Measurements from ENCODE around the gene TWNK. TPM values are rescaled to one million over a fixed set of nuclear protein-coding genes. Genes with fewer than 3 reads are reported as not detected.
A peak's percentile ranks its signal among the peaks of the same experiment; 100 is the strongest.

The TWNK gene
- 41.1 and 42.3 TPM in 2 replicates for total RNA-seq

DNA sequence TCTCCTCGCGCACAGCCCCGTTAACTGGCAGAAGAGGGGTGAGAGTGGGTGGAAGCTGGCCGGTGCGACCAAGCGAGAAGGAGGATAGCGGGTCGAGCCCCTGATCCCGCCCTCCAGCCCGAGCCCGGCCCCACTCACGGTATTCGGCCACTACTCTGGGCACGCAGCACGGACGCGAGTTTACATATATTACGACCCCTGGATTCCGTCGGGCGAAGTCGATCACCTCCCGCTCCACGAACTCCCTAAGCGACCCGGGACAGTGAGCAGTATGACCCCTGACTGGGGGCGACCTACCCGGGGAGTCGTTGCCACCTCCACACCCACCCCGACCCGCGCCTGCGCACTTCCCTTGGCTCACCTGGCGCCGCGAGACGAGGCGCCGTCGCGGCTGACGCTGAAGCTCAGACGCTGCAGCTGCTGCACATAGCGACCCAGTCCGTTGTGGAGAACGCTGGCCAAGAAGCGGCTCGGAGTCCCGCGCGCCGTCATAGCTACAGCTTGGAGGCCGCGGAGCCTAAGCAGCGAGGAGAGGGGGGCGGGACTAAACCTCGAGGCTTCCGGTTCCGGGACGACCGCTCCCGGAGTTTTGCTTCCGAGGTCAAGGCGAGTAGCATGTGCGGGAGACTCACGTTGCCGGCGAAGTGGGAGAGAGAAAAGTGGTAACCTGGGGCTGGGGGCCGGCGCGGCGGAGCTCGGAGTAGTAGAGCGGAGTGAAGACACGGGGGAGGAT lies at the start of gene TWNK, which contains the start of gene MRPL43:
TWNK (plus strand) TSS at position 592 of the 733 bp plus-strand sequence. CDS start 668 bp downstream, outside the sequence.
MRPL43 (minus strand) TSS at position 546 of the 733 bp plus-strand sequence; CDS start at position 492, 54 bp downstream.
- Mint-ChIP-seq H3K36me3 (ENCODE audit: low read depth) (peaks cover 40% of the 10 kb centered on the region), H3K4me3 (peak within 1 kb of the TSS; percentile 98), H3K27me3 (ENCODE audit: insufficient read depth) (no peaks in the 10 kb centered on the region), H3K27ac (peak within 1 kb of the TSS; percentile 85), H3K9me3 (no peaks in the 10 kb centered on the region), H3K4me1 (ENCODE audit: low read depth) (peaks cover 24% of the 10 kb centered on the region)
- intact Hi-C loops (cut with micrococcal nuclease), result loop anchor here (1.0 kb wide), 5 partner anchors 10 to 451 kb away; partner anchors contain the start of genes PDZD7, SEMA4G and SFXN3
- peak; percentile 80 for DNase-seq (ENCODE audit: low spot score)

DNA sequence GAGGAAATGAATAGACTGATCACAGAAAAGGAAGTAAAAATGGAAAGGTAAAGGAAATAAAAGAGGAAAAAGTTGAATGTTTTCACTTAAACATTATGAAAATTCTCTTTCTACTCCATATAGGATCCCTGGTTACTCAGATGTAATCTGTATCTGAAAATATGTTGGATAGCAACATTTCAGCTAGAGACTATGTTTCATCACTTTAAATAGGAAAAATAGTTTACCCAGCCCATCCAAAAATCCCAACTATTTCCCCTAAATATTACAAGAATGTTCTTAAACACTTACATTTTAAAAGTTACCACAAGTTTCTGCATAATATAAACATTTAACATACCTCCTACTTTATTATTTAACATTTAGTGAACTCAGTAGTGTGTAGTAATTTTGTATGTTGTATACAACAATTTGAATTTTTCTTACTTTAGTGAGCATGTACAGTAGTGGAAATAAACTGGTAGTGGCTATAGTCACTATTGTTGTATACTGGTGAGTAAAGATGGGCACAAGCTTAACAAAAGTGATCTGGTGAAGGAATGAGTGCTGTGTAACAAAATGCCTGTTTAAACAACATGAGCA lies 47.5 kb upstream of the TWNK start:
- Mint-ChIP-seq H3K9me3 (no peaks in the 10 kb centered on the region), H3K27me3 (ENCODE audit: insufficient read depth) (no peaks in the 10 kb centered on the region), H3K4me1 (ENCODE audit: low read depth) (peaks cover 12% of the 10 kb centered on the region), H3K4me3 (no peak overlapping the region), H3K27ac (no peak overlapping the region), H3K36me3 (ENCODE audit: low read depth) (peaks cover 31% of the 10 kb centered on the region)
- intact Hi-C loops (cut with micrococcal nuclease), result no loop called here
- no peak for DNase-seq (ENCODE audit: low spot score)

- no peaks in the 10 kb centered on the region for H3K27me3 Mint-ChIP-seq (ENCODE audit: insufficient read depth)
- peaks cover 12% of the 10 kb centered on the region for H3K4me1 Mint-ChIP-seq (ENCODE audit: low read depth)
- H3K4me3 Mint-ChIP-seq, result no peak overlapping the region
- H3K36me3 Mint-ChIP-seq (ENCODE audit: low read depth), result peaks cover 39% of the 10 kb centered on the region
- no peaks in the 10 kb centered on the region for H3K9me3 Mint-ChIP-seq
- no peak for DNase-seq (ENCODE audit: low spot score)
- intact Hi-C loops (cut with micrococcal nuclease), result no loop called here
- no peak overlapping the region for H3K27ac Mint-ChIP-seq
Measured at GRCh38 chr10:100942229-100942628, 45.1 kb upstream of the TWNK start.

- intact Hi-C loops (cut with micrococcal nuclease), result no loop called here
- Mint-ChIP-seq H3K36me3 (ENCODE audit: low read depth) (peaks cover 33% of the 10 kb centered on the region), H3K9me3 (no peaks in the 10 kb centered on the region), H3K4me1 (ENCODE audit: low read depth) (peaks cover 12% of the 10 kb centered on the region), H3K4me3 (no peak overlapping the region), H3K27me3 (ENCODE audit: insufficient read depth) (no peaks in the 10 kb centered on the region), H3K27ac (peak overlapping the region; percentile 29)
- DNase-seq (ENCODE audit: low spot score), result no peak
Measured at GRCh38 chr10:100943508-100943907, 43.8 kb upstream of the TWNK start.

DNA sequence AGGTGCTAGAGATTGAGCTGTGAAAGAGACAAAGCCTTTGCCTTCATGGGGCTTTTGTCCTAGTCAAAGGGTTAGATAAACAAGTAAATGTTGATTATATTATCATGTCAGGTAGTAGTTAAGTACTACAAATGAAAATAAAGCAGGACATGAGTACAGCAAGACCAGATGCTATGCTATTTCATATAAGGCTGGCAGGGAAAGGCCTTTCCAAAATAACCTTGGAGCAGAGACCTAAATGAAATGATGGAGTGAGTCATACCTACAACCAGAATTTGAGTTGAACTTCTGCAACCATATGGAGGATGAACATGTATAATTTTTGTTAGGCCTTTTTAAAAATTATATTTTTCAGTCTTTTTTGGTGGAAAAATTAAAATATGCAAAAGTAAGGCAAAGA lies 41.6 kb upstream of the TWNK start:
- no peaks in the 10 kb centered on the region for H3K27me3 Mint-ChIP-seq (ENCODE audit: insufficient read depth)
- no peaks in the 10 kb centered on the region for H3K9me3 Mint-ChIP-seq
- peaks cover 12% of the 10 kb centered on the region for H3K4me1 Mint-ChIP-seq (ENCODE audit: low read depth)
- no peak overlapping the region for H3K4me3 Mint-ChIP-seq
- intact Hi-C loops (cut with micrococcal nuclease), result no loop called here
- no peak overlapping the region for H3K27ac Mint-ChIP-seq
- no peak for DNase-seq (ENCODE audit: low spot score)
- H3K36me3 Mint-ChIP-seq (ENCODE audit: low read depth), result peaks cover 36% of the 10 kb centered on the region

GRCh38 chr10:100948916-100949315 lies 38.4 kb upstream of the TWNK start:
- no peaks in the 10 kb centered on the region for H3K27me3 Mint-ChIP-seq (ENCODE audit: insufficient read depth)
- H3K9me3 Mint-ChIP-seq, result no peaks in the 10 kb centered on the region
- peak overlapping the region; percentile 16 for H3K27ac Mint-ChIP-seq
- peaks cover 19% of the 10 kb centered on the region for H3K36me3 Mint-ChIP-seq (ENCODE audit: low read depth)
- H3K4me3 Mint-ChIP-seq, result no peak overlapping the region
- intact Hi-C loops (cut with micrococcal nuclease), result no loop called here
- peaks cover 1% of the 10 kb centered on the region for H3K4me1 Mint-ChIP-seq (ENCODE audit: low read depth)
- DNase-seq (ENCODE audit: low spot score), result no peak

DNA sequence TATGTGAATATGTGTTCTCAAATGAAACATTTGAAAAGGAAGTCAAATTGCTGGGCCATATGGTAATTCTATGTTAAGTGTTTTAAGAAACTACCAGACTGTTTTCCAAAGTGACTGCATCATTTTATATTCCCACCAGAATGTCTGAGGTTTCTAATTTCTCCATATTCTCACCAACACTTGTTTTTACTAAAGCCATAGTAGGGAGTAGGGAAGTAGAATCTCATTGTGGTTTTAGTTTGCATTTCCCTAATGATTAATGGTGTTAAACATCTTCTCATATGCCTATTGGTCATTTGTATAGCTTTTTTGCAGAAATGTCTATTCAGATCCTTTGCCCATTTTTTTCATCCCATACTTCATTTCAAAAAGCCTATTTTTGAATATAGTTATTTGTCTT lies 27.1 kb upstream of the TWNK start:
- H3K4me1 Mint-ChIP-seq (ENCODE audit: low read depth), result peaks cover 11% of the 10 kb centered on the region
- DNase-seq (ENCODE audit: low spot score), result no peak
- peaks cover 40% of the 10 kb centered on the region for H3K36me3 Mint-ChIP-seq (ENCODE audit: low read depth)

GRCh38 chr10:100962351-100963080 lies 24.8 kb upstream of the TWNK start:
- intact Hi-C loops (cut with micrococcal nuclease), result no loop called here
- H3K27ac Mint-ChIP-seq, result no peak overlapping the region
- DNase-seq (ENCODE audit: low spot score), result no peak
- H3K9me3 Mint-ChIP-seq, result no peaks in the 10 kb centered on the region
- H3K4me3 Mint-ChIP-seq, result no peak overlapping the region
- H3K27me3 Mint-ChIP-seq (ENCODE audit: insufficient read depth), result no peaks in the 10 kb centered on the region
- H3K4me1 Mint-ChIP-seq (ENCODE audit: low read depth), result no peaks in the 10 kb centered on the region
- H3K36me3 Mint-ChIP-seq (ENCODE audit: low read depth), result peaks cover 38% of the 10 kb centered on the region

More for the DNA sequence above, 27.1 kb upstream of the TWNK start:
- no peak overlapping the region for H3K4me3 Mint-ChIP-seq
- no peaks in the 10 kb centered on the region for H3K9me3 Mint-ChIP-seq
- H3K27ac Mint-ChIP-seq, result no peak overlapping the region
- H3K27me3 Mint-ChIP-seq (ENCODE audit: insufficient read depth), result no peaks in the 10 kb centered on the region
- intact Hi-C loops (cut with micrococcal nuclease), result no loop called here

DNA sequence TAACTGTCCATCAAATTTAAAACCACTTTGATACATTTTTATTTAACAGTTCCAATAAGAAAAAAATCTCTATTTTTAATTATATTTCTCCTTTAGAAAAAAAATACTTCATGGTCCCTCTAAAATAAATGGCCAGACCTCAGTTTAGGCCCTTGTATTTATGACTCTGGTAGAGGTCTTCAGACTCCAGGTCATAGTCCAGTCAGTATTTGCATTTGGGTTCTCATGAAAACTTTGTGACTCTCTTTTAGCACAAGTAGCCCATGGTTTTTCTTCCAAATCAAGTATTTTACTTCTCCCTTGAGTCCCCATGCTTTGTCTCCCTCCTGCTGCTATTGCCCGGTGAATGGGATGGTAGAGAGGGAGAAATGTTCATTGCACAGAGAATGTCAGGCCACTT lies 23.5 kb upstream of the TWNK start:
- DNase-seq (ENCODE audit: low spot score), result no peak
- Mint-ChIP-seq H3K4me3 (no peak overlapping the region), H3K4me1 (ENCODE audit: low read depth) (peaks cover 9% of the 10 kb centered on the region), H3K27ac (no peak overlapping the region), H3K36me3 (ENCODE audit: low read depth) (peaks cover 36% of the 10 kb centered on the region), H3K9me3 (no peaks in the 10 kb centered on the region), H3K27me3 (ENCODE audit: insufficient read depth) (no peaks in the 10 kb centered on the region)
- intact Hi-C loops (cut with micrococcal nuclease), result no loop called here

- Mint-ChIP-seq H3K36me3 (ENCODE audit: low read depth) (peaks cover 22% of the 10 kb centered on the region), H3K9me3 (no peaks in the 10 kb centered on the region), H3K27me3 (ENCODE audit: insufficient read depth) (peaks cover 7% of the 10 kb centered on the region), H3K4me3 (no peak overlapping the region), H3K27ac (no peak overlapping the region), H3K4me1 (ENCODE audit: low read depth) (peaks cover 16% of the 10 kb centered on the region)
- intact Hi-C loops (cut with micrococcal nuclease), result no loop called here
- DNase-seq (ENCODE audit: low spot score), result no peak
Measured at GRCh38 chr10:100965820-100966219, 21.5 kb upstream of the TWNK start.

- Mint-ChIP-seq H3K27me3 (ENCODE audit: insufficient read depth) (peaks cover 8% of the 10 kb centered on the region), H3K36me3 (ENCODE audit: low read depth) (peaks cover 20% of the 10 kb centered on the region), H3K27ac (no peak overlapping the region), H3K4me1 (ENCODE audit: low read depth) (peaks cover 18% of the 10 kb centered on the region), H3K9me3 (no peaks in the 10 kb centered on the region), H3K4me3 (no peak overlapping the region)
- DNase-seq (ENCODE audit: low spot score), result no peak
- intact Hi-C loops (cut with micrococcal nuclease), result no loop called here
Measured at GRCh38 chr10:100966887-100967286, 20.5 kb upstream of the TWNK start.

DNA sequence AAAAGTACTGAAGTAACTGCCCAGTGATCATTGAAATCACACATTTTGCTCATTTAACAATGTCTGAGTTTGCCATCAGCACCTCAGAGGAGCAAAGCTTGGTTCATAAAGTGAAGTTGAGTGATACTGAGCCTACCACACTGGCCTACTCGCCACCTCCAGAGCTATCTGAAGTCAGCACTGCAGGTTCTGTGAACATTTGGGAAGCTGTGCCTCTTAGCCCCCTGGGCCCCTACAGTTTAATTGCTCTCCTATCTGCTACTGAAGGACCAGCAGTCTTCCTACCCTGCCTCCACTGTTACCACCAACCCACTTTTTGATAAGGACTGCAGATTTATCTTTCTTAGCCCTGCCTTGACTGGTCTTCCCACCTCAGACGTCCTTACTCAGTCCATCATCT lies 20.0 kb upstream of the TWNK start:
- Mint-ChIP-seq H3K36me3 (ENCODE audit: low read depth) (peaks cover 15% of the 10 kb centered on the region), H3K27ac (no peak overlapping the region), H3K27me3 (ENCODE audit: insufficient read depth) (peaks cover 8% of the 10 kb centered on the region), H3K4me1 (ENCODE audit: low read depth) (peaks cover 18% of the 10 kb centered on the region), H3K4me3 (no peak overlapping the region), H3K9me3 (no peaks in the 10 kb centered on the region)
- intact Hi-C loops (cut with micrococcal nuclease), result no loop called here
- DNase-seq (ENCODE audit: low spot score), result no peak
